Right renal cortex interstitium (tissue), 3 donors: ENCODE results near the gene MTMR10. TPM values are rescaled to one million over a fixed set of nuclear protein-coding genes. Genes with fewer than 3 reads are reported as not detected.

ENCODE experiments used
- DNase-seq, 3 donors: peaks; one replicate each; pipeline ENCODE4 v3.0.0-alpha.2; 2013; ENCODE audit warnings: low read depth in 3 of 3, low spot score in 2 of 3
- polyA plus RNA-seq, 3 donors: library from polyadenylated mRNA; unstranded; fragments of 120-200 nt; gene quantifications; one replicate each; pipeline ENCODE4 v1.2.1, GENCODE V29; 2013; ENCODE audit not compliant: insufficient read length in 3 of 3

The MTMR10 gene
- polyA plus RNA-seq, 3 donors, result 54.8 to 58.9 (median 55.9) TPM

DNA sequence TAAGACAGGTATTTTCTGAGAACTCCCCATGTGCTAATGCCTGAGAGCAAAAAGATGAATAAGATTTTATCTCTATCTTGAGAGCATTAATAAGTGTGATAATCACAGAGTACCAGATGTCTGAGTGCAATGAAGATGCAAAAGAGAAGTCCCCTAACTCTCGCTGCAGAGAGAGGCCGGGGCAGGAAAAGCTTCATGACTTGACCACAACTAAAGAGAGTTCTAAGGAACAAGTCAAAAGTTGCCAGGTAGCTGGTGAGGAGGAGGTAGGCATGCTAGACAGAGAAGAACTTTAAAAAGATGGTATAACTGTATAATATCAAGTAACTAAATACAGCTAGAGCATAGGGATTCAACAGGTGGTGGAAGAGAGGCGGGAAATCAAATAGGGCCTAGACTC is 28.8 kb downstream of the MTMR10 start:
- no peak for DNase-seq

DNA sequence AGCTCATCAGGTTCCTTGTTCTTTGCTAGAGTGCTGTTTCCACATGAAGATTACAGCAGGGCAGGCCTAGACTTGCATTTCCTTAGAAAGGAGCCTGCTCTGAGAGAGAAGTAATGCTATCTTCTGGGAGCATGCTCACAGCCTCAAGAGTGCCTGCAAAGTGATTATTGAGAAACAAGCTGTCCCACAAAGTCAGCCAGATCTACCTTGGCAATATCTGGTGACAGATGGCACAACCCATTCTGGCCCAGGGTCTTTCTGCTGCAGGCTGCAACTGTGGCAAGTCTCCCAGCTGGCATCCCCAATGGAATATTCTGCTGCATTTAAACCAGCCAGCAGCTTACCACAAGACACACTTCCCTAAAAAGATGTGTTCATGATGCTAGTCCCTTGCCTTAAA is 29.3 kb downstream of the MTMR10 start:
- no peak for DNase-seq

DNA sequence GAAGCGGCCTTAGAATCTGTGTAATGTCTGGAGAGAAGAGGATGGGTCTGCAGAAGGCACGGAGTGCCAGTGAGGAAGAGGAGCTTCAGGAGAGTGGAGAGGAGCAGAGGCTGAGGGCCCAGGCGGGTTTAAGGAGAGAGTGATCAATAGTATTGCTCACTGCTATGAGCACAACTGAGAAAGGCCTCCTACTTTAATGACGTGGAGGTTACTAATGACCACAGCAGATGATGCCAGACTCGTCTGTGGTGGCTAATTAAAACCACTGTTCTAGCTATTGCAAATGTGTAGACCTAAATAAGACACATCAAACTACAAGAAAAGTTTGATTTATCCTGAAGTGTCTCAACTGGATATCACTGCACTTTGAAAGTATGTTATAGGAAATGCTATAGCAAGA is 33.2 kb downstream of the MTMR10 start:
- DNase-seq, result no peak

DNA sequence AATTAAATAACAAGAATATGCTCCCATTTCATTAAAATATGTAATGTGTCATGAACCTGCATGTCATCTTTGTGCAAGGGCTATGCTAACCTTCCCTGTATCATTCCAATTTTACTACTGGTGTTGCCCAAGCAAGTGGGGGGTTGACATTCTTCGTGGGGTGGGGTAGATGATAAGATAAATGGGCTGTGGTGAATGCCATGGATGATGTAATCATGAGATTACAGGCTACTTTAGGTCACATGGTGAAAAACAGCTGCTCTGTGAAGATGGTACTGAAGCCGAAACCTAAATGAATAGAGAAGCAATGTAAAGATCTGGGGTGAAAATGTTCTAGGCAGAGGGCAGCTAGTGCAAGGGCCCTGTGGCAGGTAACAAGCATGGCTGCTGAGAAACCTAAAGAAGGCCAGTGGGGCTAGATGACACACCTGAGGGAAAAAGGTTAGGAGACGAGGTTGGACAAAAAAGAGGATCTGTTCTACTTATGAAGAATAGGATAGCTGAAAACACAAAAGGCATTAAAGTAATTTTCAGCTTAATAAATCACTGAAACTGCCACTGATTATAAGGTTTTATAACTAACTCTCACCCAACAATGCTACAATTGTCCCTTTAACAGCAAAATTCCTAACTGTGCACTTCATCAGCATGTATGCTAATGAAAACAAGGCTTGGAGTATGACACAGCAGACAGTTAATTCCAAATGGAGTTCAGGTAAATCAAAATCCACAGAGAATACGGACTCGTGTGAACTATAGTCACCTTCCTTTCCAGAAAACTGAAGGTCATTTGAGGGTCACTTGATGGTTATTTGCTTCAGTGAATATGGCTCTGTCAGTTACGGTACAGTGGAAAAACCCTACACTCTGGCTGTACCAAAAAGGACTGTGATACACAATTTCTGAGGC is 35.0 kb downstream of the MTMR10 start:
- no peak for DNase-seq

DNA sequence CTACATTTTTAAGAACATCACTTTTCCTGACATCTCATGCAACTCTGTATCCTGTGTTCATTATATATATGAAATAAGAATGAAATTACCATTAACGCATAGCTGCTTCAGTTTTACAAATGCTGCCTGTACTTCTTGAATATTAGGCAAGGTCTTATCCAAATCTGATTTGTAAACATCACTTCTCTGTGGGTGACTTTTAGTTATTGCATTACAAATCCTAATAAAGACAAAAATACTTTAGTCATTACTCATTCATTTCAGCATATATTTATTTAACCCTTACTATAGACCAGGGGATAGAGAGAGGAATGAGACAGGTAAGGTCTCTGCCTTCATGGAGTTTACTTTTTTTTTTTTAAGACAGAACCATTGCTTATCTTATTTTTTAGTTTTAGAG is 36.8 kb downstream of the MTMR10 start:
- no peak for DNase-seq

DNA sequence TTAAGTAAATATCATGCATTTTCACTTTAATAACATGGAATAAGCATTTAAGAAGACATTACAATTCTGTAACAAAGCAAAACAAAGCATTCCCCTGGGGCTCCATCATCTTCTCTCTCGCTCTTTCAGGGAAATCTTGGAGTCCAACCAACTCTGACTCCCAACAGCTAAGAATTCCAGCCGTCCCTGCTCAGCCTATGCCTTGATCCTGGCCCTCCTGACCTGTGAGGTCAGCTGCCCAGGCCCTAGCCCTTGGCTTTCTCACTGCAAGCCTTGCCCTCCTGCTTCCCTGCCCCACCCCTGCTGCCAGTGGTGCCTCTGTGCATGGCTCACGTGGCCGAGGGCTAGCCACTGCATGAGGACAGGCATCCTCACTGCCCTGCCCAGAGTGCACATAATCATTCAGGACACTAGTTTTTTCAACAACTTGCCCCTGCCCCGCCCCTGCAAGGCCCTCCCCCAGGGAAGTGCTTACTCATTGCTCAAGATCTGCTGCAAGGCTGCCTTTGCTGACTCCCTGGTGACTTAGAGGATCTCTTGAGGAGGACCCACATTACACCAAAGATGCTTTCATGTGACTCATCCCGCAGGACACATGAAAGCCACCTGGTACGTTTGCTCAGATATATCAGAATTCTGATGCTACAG is 37.6 kb downstream of the MTMR10 start:
- DNase-seq, result no peak

DNA sequence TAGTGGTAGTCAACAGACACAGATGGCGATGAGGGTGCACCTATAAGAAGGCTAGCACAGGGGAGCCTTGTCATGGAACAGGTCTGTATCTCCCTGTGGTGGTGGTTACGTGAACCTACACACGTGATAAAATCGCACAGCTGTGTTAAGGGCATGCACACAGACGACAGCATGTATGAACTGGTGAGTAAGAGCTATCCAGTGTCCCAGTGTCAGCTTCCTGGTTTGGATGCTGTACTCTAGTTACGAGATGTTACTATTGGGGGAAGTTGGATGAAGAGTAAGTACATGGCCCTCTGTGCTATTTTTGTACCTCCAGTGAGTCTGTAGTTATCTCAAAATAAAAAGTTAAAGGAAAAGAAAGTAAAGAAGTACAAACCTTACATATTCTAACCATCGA is 38.2 kb downstream of the MTMR10 start:
- no peak for DNase-seq

DNA sequence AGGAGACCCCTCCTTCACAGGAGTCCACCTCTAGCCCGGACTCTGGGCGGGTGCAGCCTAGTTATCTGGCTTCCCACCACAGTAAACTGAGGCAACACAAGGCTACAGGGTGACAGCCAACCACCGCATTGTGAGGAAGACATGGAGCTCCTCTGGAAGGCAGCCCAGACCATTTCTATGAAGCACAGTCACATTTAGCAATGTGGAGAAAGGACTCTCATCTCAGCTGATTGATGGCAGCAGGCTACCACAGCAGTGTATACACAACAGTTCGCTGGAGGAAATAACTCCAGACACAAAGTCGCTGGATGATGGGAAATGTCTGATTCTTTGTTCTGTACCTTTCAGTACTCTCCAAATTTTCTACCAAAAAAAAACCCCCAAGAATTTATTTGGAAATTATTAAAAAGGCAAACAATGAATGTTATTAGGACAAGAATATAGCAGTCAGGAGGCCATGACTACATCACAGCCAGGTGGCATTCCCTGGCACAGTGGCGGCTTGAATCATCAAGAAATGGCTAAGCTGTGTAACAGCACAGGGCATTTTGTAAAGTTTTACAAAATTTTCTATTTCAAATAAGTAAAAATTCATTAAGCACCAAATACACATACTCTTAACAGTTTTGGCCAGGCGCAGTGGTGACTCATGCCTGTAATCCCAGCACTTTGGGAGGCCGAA is 47.6 kb downstream of the MTMR10 start:
- DNase-seq, result no peak

DNA sequence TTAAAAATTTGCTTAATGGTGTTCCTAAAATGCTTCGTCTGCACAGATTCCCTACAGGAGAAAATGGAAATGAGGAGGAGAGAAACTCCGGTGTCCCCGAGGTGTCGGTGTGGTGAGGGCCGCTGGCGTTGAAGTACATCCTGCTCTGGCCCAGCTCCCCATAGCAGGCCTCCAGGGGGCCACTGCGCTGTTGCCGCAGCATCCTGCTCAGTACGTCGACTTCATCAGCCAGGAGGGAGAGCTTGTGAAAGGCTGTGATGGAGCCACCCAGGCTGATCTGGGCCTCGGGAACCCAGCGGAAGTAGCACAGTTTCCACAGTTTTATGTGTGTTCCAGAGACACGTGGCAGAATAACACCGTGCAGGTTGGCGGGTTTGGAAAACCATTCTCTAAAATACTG is 49.9 kb downstream of the MTMR10 start:
- DNase-seq, result no peak

DNA sequence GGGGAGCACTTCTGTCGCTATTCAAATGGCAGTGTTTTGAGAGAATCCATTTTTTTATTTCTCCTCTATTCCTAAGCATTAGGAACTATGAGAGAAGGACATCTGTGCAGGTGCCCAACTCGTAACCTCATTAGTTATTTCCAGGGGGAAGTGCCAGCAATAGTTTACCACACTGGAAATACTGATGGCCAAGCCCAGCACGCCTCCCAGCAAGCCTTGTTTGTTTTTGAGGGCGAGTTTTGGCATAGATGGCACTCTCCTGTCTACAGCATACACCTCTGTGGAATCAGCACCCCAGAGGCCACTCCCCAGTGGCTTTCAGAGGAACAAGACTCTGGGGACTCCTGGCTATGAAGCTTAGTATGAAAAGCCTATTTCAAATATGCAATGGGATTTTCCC is 51.1 kb downstream of the MTMR10 start:
- no peak for DNase-seq

DNA sequence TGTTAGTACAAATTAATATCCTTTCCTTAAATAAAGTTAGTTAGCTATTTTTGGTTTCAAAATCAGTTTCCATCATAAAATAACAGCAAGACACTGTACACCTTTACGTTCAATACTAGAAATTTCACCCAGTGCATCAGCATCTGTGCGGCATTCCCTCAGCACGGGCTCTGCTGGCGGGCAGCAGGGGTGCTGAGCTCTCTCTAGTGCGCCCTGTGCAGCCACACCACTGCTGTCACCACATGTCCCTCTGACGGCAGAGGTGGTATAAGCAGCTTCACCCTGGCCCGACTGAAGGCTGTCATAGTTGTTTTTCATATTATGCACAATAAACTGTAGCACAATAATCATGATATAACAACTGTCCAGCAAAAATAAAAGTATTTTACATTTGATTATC is 52.3 kb downstream of the MTMR10 start:
- no peak for DNase-seq

DNA sequence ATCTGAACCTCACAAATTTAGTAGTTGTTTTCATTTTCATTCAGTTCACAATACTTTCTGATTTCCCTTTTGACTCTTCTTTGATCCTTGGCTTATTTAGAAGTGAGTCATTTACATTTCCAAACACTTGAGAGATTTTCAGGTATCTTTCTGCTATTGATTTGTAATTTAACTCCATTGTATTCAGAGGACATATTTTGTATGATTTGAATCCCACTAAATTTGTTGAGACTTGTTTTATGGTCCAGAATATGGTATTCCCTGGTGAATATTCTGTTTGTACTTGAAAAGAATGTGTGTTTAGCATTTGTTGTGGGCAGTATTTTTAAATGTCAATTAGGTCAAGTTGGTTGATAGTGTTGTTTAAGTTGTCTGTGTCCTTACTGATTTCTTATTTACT is 58.1 kb downstream of the MTMR10 start:
- DNase-seq, result no peak

DNA sequence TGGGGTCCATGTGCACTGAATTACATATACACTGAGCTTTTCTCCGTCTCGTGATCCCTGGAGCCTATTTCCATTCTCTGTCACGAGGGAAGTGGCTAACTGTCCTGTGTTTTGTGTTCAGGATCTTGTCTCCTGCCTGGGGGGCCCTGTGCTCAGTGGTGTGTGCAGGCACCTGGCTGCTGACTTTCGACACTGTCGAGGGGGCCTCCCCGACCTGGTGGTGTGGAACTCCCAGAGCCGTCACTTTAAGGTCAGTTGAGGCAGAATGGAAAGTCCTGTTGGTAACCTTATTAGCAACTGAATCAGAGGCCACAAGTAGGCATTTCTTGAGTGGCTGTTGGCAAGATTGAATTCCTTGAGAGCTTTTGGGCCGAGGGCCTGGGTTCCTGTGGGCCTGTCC is 61.0 kb downstream of the MTMR10 start:
- no peak for DNase-seq

DNA sequence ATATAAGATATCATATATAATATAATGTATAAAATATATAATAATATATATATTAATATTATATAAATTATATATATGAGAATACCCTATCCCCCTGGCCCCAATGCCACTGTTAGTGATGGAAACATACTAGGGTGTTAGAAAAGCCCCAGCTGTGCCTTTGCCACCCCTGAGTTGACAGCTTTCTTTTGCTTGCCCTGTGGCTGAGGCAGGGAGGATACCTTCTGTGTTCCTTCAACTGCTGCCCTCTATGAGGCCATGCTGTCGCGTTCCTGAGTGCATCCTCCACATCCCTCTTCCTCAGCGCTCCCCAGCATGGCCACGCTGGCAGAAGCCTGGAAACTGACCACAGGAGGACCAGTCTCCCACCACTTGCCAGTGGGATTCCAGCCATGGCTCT is 61.4 kb downstream of the MTMR10 start:
- DNase-seq, result no peak

DNA sequence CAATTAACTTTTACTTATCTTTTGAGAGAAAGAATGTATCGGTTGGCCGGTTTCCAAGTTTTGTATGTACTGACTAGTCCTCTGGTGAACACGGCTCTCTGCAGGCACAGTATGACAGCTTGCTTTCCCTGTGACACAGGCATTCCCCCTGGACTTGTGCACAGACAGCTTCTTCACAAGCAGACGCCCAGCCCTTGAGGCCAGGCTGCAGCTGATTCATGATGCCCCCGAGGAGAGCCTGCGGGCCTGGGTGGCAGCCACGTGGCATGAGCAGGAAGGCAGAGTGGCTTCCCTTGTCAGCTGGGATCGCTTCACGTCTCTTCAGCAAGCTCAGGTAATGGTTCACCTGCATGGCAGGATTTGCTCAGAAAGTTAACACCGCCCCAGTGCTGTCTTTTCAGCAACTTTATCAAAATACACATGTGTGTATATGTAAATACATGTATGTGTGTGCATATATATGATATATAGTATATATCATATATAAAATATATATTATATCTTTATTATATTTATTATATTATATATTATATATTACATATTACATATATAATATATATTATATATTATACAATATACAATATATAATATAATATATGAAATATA is 62.3 kb downstream of the MTMR10 start:
- no peak for DNase-seq

DNA sequence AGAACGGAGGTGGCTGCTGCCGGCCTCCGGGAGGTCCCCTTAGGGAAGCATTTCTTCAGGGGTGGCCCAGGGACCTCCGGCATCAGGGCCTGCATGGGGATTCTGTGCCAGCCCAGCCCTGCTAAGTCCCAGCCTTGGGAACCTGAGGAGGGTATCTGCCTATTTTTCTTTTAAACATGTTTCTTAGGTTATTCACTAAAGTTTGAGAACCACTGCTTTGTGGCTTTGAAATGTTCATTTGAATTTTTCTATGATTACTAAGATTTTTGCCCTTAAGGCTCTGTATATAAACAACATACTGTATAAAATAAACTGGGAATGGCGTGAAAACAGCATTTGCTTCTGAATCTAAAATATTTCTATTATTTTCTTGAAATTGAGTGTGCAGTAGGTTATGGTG is 63.4 kb downstream of the MTMR10 start:
- DNase-seq, result no peak

DNA sequence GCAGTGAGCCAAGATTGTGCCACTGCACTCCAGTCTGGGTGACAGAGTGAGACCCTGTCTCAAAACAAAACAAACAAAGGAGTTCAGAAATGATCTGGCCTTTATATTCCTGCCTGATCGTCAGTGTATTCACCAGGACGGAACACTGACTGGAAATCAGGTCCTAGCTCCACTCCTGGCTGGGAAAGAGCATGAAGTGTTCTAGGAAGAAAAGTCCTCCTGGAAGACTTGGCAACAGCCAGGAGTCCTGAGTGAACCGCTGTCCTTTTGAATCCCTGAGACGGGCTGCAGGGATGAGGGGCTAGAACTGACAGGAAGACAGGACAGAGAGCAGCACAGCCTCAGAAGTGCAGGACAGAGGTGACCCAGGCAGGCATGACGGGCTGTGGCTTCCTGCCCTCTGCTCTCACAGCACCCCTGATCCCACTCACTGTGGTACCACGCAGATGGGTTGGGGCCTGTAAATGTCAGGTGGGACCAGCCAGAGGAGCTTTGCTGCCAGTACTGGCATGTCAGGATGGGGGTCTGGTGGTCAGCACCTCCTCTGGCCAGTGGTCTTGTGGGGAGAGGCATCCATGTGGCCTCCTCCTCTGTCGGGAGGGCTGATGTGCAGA is 64.2 kb downstream of the MTMR10 start:
- DNase-seq, result no peak

DNA sequence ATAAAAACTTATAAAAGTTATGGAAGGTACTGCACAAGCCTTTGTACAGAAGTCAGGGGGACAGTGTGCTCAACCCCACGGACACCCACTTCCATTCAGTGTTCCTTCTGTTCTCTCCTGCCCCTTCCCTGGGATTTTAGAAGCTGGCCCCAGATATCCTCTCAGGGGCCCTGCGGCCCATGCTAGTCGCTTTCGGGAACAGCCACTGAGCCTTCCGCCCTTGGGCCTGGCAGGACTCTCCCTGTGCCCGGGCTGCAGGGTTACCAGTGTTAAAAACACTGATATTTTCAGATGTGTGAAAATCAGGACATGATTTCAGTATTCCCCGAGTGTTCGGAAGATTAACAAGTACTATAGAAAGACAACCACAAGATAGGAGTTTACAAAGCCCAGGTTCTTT is 65.3 kb downstream of the MTMR10 start:
- no peak for DNase-seq

DNA sequence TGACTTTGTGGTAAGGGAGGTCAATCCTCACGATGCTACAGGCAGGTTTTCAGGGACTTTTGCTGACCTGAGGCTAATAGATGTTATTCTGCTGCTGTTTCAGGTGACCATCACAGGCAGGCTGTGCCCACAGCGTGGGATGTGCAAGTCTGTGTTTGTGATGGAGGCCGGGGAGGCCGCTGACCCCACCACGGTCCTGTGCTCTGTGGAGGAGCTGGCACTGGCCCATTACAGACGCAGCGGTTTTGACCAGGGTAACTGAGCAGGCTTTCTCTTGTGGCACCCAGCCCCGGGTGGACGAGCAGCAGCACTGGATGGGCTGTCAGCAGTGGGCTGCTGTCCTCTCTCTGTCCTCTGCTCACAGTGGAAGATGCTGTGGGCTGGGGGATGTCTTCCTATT is 65.7 kb downstream of the MTMR10 start:
- DNase-seq, result no peak

DNA sequence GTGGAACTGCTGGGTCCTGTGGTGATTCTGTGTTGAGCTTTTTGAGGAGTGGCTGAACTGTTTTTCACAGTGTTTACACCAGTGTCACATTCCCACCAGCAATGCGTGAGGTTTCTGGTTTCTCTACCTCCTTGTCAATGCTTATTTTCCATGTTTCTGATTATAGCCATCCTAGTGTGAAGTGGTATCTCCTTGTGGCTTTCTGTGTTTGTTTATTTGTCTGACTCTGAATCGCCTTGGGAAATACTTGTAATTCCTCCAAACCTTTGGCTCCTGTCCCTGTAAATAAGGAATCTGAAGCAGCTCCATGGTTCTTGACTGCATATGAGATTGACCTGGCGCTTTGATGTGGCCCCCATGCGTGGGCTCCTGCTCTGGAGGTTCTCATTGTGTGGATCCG is 67.1 kb downstream of the MTMR10 start:
- no peak for DNase-seq

DNA sequence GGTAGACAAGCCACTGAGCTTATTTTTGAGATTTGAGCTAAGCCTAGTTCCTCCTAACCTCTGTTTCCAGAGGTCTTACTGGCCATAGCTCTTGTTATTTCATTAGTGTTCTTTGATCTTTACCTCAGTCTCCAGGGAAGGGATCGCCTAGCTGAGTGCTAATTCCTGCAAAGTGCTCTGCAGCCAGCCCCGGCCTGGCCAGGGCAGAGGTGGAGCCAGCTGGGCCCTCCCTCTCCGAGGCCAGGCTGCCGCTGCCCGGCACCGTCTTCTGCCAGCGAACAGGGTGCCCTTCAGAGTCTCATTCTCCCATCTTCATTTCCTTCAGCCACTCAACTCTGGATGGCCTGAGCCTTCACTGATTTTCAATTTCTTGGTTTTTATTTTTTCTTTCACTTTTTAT is 68.0 kb downstream of the MTMR10 start:
- DNase-seq, result no peak
